Activated T-cell treated with anti-CD3 and anti-CD28 coated beads, Interleukin-2, amount 50 U/mL, for 24 hours (primary cell): ENCODE data around the gene RAB14.
A peak's percentile ranks its signal among the peaks of the same experiment; 100 is the strongest.

ENCODE experiments used
- DNase-seq: peaks from one replicate; pipeline ENCODE4 v3.0.0-alpha.2; 2020
- H3K27ac Mint-ChIP-seq: 2 replicates; pipeline ENCODE4 v1.8.0; 2020; ENCODE audit warnings: mild to moderate bottlenecking, mixed read lengths
- H3K27me3 Mint-ChIP-seq: 2 replicates; pipeline ENCODE4 v1.8.0; 2020; ENCODE audit warnings: mixed read lengths
- H3K36me3 Mint-ChIP-seq: 2 replicates; pipeline ENCODE4 v1.8.0; 2020; ENCODE audit warnings: low read depth, mixed read lengths
- H3K4me1 Mint-ChIP-seq: 2 replicates; pipeline ENCODE4 v1.8.0; 2020; ENCODE audit warnings: low read depth, mixed read lengths
- H3K4me3 Mint-ChIP-seq: 2 replicates; pipeline ENCODE4 v1.8.0; 2020; ENCODE audit warnings: mild to moderate bottlenecking, moderate library complexity, mixed read lengths
- H3K9me3 Mint-ChIP-seq: 2 replicates; pipeline ENCODE4 v1.8.0; 2020; ENCODE audit warnings: mixed read lengths

The RAB14 gene

DNA sequence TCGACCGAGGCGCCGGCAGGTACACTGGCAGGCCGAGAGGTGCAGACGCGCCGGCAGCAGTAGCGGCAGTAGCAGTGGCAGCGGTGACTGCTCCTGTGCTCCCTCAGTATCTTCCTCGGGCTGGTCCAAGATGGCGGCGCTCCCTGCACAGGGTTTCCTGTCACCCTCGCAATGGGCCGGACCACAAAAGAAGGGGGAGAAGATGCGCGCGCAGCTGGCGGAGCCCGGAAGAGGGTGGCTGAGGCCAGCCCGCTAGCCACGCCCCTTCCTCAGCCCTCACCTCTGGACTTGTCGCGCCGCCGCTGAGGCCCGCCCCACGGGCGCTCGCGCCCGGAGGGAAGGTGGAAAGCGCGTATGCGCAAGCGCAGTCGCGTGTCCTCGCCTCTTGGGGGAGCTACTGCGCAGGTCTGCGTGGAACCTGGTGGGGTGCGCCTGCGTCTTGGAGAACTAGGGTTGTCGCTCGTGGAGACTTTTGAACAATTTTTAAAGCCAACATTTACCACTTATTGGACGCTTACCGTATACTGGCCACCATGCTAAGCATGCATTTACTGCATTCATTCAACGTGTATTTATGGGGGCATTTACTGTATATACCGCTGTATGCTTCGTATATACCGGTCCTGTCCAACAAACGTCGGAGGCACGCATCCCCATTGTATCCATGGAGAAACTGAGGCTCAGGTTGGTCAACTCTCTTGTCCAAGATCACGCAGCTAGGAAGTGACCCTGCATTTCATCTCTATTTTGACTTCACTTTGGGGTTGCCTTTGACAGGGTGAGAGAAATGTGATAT lies at the start of gene RAB14:
Gene RAB14 (minus strand): TSS at position 132 of the 796 bp plus-strand sequence. CDS start 8,457 bp downstream, outside the sequence.
- Mint-ChIP-seq H3K27ac (peak within 1 kb of the TSS; percentile 97), H3K4me3 (peak within 1 kb of the TSS; percentile 95), H3K36me3 (peaks cover 41% of the 10 kb centered on the region), H3K27me3 (no peaks in the 10 kb centered on the region), H3K4me1 (peaks cover 48% of the 10 kb centered on the region), H3K9me3 (no peaks in the 10 kb centered on the region)
- peak; percentile 100 for DNase-seq

DNA sequence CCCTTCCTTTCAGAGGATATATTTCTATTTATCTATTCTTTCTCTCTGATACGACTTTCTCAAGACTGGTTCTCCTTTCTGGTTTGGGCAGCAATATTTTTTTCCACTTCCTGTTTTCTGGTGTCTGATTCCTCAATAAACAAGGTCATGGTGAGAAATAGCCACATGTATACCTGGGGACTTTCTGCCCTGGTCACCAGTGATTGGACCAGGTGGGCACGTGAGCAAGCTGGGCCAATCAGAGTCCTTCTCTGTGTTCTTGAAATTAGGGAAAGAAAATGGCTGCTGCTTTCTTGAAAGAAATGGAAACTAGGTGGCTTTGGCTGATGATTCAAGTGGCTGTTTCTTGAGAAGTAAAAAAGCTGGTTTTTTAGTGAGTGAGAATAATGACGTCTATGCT lies 47.9 kb upstream of the RAB14 start:
- no peak overlapping the region for H3K27ac Mint-ChIP-seq
- H3K27me3 Mint-ChIP-seq = no peaks in the 10 kb centered on the region
- no peak overlapping the region for H3K4me3 Mint-ChIP-seq
- no peaks in the 10 kb centered on the region for H3K36me3 Mint-ChIP-seq
- no peak for DNase-seq
- peaks cover 2% of the 10 kb centered on the region for H3K4me1 Mint-ChIP-seq
- no peaks in the 10 kb centered on the region for H3K9me3 Mint-ChIP-seq

DNA sequence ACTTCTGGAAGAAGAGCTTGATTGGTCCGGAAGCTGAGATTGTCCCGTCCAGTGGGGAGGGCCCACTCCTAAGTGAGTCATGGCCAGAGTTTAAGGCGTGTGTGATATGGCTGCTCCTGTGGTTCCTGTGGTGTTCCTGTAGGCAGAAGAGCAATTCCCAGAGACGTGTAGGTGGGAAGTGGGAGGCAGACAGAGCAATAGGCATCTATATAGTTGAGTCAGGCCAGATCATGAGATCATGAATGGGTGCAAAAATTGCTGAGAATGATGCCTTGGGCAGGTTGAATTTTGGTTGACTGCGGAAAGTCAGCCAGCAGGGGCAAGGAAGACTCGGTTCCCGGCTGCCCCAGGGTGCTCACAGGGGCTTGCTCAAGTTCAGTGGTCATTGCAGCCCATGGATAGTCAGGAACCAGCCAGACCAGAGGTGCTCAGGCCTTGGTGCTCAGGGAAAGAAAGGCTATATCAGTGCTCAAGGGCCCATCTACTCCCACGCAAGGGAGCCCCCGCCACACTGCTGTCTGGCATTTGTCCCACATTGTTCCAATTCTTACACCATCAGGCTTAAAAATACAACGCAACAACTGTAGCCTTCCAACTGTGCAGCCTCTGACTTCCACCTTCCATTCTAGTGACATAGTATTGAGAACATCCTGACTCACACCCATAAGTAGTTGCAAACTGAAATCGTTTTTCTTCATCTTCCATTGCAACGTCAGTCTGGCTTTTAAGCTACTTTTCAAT lies 45.3 kb upstream of the RAB14 start:
- Mint-ChIP-seq H3K4me1 (peaks cover 2% of the 10 kb centered on the region), H3K36me3 (peaks cover 3% of the 10 kb centered on the region)

DNA sequence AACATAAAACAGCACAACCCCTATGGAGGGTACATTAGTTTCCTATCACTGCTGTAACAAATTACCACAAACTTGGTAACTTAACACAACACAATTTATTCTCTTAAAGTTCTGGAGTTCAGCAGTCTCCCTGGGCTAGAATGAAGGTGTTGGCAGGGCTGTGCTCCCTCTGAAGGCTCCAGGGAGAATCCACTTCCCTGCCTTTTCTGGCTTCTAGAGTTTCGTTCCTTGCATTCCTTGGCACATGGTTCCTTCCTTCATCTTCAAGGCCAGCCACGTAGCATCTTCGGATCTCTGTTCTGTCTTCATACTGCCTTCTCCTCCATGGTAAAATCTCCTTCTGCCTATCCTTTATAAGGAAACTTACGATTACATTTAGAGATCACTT lies 41.3 kb upstream of the RAB14 start:
- Mint-ChIP-seq H3K9me3 (peaks cover 9% of the 10 kb centered on the region), H3K4me1 (no peaks in the 10 kb centered on the region), H3K4me3 (no peak overlapping the region), H3K27ac (no peak overlapping the region), H3K36me3 (peaks cover 3% of the 10 kb centered on the region), H3K27me3 (no peaks in the 10 kb centered on the region)
- DNase-seq = no peak

More for the DNA sequence above, 45.3 kb upstream of the RAB14 start:
- H3K27ac Mint-ChIP-seq = no peak overlapping the region
- H3K9me3 Mint-ChIP-seq = peaks cover 9% of the 10 kb centered on the region
- H3K27me3 Mint-ChIP-seq = no peaks in the 10 kb centered on the region
- no peak overlapping the region for H3K4me3 Mint-ChIP-seq
- DNase-seq = no peak

DNA sequence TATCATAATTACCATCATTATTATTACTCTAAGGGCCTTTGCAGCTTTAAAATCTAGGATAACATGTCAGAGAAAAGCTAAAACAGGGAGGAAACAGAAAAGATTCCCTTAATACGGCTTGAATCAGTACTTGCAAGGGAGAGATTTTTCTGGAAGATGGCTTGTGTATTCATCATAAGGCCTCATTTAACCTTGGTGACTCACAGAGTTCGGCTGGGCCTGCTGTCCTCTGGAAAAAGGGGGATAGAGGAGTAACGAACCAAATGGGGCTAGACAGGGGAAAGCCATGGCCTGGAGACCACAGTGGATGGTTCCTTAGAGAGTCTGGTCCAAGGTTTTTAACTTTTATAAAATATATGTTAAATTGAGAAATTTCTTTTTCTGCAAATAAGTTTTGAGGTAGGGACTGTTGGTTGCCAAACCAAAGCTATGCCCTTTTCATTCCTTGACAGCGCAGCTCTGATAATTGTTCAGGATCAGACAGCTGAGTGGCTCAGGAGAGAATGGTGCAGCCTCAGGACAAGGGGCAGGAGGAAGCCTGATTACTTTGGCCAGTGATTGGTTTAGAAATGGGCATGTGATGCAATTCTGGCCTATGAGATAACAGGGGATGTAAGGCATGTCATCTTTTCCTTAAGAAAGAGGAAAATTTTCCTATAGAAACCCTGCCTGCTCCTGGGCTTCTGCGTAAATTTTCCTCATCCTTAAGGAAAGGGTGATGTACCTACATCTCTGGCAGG lies 40.7 kb upstream of the RAB14 start:
- Mint-ChIP-seq H3K27me3 (no peaks in the 10 kb centered on the region), H3K4me3 (no peak overlapping the region), H3K36me3 (peaks cover 3% of the 10 kb centered on the region)

DNA sequence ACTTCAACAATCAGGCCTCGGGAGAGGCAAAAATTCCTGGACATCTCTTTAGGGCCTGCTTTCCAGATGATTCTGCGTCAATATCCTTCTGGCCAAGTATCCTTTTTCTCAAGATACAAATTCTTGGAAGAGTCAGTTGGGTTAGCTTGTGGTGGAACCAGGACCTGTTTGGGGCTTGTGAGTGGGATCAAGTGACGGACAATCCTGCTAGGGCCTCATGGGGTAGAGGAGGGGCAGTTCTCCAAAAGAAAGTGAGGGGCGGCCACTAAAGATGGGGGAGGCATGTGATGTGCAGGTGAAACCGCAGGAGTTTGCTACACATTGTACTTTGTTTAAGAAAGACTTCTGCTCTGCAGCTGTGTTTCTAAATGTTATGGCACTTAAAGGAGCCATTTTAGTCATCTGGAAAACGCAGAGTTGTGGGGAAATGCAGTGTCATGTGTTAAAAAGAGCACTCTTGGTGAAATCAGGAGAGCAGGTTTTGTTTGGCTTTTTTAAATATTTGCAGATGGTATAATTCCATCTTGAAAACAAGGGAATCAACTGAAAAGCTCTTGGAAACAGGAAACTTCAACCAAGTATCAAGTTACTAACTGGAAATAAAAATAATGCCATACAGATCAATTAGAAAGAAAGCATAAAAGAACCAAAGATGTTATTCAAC lies 38.9 kb upstream of the RAB14 start:
- Mint-ChIP-seq H3K4me3 (no peak overlapping the region), H3K27ac (no peak overlapping the region), H3K9me3 (peaks cover 9% of the 10 kb centered on the region), H3K4me1 (no peaks in the 10 kb centered on the region), H3K36me3 (peaks cover 3% of the 10 kb centered on the region), H3K27me3 (no peaks in the 10 kb centered on the region)
- no peak for DNase-seq

More for the DNA sequence above, 40.7 kb upstream of the RAB14 start:
- H3K4me1 Mint-ChIP-seq = no peaks in the 10 kb centered on the region
- H3K9me3 Mint-ChIP-seq = peaks cover 9% of the 10 kb centered on the region
- no peak for DNase-seq
- no peak overlapping the region for H3K27ac Mint-ChIP-seq

DNA sequence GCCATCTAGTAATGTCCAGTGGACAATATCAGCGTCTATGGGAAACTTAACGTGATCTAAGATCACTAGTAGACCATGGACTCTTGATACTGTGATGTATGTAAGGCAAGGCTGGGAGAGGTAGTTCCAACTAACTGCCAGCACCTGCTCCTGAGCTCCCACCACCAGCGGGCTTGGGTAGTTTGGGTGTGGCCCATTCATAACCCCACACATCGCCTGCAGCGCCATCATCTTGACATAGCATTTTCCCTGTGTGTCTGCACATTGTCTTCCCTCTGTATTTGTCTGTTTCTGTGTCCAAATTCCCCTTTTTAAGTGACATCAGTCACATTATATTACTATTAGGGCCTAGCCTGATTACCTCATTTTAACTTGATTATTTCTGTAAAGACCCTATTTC lies 38.2 kb upstream of the RAB14 start:
- H3K27ac Mint-ChIP-seq = no peak overlapping the region
- H3K4me3 Mint-ChIP-seq = no peak overlapping the region
- H3K4me1 Mint-ChIP-seq = no peaks in the 10 kb centered on the region
- no peak for DNase-seq
- peaks cover 3% of the 10 kb centered on the region for H3K36me3 Mint-ChIP-seq
- H3K27me3 Mint-ChIP-seq = no peaks in the 10 kb centered on the region
- H3K9me3 Mint-ChIP-seq = peaks cover 9% of the 10 kb centered on the region

DNA sequence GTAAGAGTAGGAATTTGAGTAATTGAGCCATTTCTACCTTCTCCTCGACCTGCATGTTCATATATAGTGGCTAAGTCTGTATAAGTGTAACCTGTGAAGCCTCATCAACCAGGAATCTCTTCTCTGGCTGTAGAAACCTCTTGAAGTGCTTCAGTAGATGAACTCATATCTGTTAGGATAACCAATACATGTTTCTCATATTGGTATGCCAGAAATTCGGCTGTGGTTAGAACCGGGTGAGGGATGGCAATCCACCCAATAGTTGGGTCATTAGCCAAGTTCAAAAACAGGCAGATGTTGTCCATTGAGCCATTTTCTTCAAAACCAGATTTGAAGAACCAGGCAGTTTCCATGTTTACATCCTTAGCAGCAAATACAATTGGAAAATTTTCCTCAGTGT lies 37.4 kb upstream of the RAB14 start:
- H3K36me3 Mint-ChIP-seq = peaks cover 2% of the 10 kb centered on the region
- H3K4me3 Mint-ChIP-seq = no peak overlapping the region
- peaks cover 4% of the 10 kb centered on the region for H3K9me3 Mint-ChIP-seq
- no peaks in the 10 kb centered on the region for H3K27me3 Mint-ChIP-seq
- DNase-seq = no peak
- H3K4me1 Mint-ChIP-seq = no peaks in the 10 kb centered on the region
- H3K27ac Mint-ChIP-seq = no peak overlapping the region

DNA sequence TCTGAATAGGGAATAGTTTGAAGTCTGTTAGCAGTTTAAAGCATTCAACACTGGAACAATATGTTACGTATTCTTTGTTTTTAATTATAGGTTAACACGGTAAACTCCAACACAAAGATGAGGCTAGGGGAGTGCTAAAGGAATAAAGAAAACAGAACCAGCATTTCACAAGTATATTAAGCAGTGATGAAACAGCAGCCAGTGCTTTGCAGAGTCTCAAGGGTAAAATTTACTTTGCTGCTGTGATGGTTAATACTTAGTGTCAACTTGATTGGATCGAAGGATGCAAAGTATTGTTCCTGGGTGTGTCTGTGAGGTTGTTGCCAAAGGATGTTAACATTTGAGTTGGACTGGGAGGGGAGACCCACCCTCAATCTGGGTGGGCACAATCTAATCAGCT lies 36.2 kb upstream of the RAB14 start:
- DNase-seq = no peak
- Mint-ChIP-seq H3K36me3 (no peaks in the 10 kb centered on the region), H3K4me1 (no peaks in the 10 kb centered on the region), H3K27ac (no peak overlapping the region), H3K27me3 (no peaks in the 10 kb centered on the region), H3K9me3 (no peaks in the 10 kb centered on the region), H3K4me3 (no peak overlapping the region)

DNA sequence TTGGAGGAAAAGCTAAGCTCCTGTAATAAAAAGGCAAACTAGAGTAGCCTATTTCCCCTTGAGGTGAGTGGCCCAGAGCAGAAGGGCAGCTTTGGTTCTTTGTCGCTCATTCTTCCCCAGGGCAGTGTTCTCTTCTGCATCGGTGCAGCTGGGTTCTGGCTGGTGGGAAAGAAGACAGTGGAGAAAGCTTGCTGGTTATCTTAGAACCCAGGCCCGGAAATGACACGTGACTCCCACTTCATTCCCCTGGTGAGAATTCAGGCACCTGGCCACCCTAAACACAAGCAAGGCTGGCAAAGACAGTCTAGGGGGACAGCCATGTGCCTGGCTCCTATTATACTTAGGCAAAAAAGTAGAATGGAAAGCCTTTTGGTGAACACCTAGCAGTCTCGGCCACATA lies 33.8 kb upstream of the RAB14 start:
- Mint-ChIP-seq H3K36me3 (peaks cover 6% of the 10 kb centered on the region), H3K9me3 (no peaks in the 10 kb centered on the region), H3K4me3 (no peak overlapping the region), H3K27ac (no peak overlapping the region), H3K4me1 (no peaks in the 10 kb centered on the region), H3K27me3 (no peaks in the 10 kb centered on the region)
- DNase-seq = no peak

DNA sequence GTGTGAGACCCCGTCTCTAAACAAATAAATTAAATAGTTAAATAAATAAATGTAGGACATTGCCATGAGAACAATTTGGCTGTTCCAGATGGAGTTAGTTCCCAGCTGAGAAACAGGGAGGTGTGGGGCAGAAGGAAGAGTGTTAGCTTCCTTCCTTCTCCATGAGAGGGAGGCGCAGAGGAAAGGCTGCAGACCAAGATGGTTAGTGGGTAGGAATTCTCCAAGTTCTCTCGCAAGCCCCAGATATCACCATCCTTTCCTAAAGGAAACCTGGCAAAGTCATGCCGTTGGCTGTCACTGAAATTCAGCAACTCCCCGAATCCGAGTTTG lies 33.1 kb upstream of the RAB14 start:
- Mint-ChIP-seq H3K36me3 (peaks cover 6% of the 10 kb centered on the region), H3K9me3 (no peaks in the 10 kb centered on the region), H3K4me3 (no peak overlapping the region), H3K4me1 (no peaks in the 10 kb centered on the region), H3K27ac (no peak overlapping the region), H3K27me3 (no peaks in the 10 kb centered on the region)
- DNase-seq = no peak

DNA sequence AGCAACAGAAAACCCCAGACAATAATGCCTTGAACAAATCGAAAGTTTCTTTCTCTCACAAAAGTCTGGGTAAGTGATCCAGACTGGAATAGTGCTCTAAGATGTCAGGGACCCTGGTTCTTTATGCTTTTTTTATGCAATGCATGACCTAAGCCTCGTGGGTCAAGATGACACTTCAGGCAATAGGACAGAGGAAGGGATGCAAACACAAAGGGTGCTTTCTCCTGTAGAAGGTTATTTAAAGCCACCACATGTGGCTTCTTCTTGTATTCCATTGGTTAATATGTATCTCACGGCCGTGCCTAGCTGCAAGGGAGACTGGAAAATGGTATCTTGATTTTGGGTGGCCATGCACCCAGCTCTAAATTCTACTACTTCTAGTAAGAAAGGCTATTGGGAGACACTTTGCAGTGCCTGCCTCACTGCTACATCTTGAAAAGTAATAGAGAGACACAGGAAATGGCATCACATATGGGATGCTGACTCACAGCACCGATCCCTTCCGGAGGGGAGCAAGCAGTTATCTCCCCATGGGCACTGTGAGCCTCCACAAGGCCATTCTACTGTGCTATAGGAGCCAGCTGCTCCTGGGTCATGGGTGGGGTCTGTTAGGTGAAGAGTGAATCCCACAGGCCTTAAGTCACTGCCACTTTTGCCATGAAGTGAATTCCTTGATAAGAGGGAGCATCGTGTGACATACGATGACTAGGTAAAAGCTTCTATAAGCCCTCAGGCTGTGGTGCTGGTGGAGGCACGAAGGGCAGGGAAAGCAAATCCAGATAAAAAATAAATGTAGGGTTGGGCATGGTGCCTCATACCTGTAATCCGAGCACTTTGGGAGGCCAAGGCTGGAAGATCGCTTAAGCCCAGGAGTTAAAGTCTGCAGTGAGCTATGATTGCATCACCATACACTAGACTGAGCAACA lies 32.5 kb upstream of the RAB14 start:
- no peak for DNase-seq
- H3K4me1 Mint-ChIP-seq = no peaks in the 10 kb centered on the region
- H3K27me3 Mint-ChIP-seq = no peaks in the 10 kb centered on the region
- no peak overlapping the region for H3K4me3 Mint-ChIP-seq
- H3K27ac Mint-ChIP-seq = no peak overlapping the region
- H3K9me3 Mint-ChIP-seq = no peaks in the 10 kb centered on the region
- peaks cover 6% of the 10 kb centered on the region for H3K36me3 Mint-ChIP-seq

DNA sequence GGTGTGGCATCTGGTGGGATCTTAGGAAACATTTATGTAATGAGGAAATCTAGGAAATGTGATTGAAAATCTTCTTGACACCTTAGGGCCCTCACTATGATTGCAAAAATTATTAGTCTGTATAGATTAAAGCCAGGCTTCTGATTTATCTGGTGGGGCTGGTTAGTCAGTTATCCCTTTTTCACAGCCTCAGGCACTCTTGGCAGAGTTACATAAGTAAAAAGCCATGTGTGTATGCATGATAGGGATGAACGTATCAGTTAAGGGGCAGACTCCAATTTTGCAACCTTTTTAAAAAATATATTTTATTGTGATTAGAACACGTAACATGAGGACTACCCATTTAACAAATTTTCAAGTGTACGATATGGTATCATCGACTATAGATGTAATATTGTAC lies 30.6 kb upstream of the RAB14 start:
- Mint-ChIP-seq H3K27me3 (no peaks in the 10 kb centered on the region), H3K4me1 (no peaks in the 10 kb centered on the region), H3K36me3 (peaks cover 6% of the 10 kb centered on the region), H3K27ac (no peak overlapping the region), H3K4me3 (no peak overlapping the region), H3K9me3 (no peaks in the 10 kb centered on the region)
- DNase-seq = no peak

DNA sequence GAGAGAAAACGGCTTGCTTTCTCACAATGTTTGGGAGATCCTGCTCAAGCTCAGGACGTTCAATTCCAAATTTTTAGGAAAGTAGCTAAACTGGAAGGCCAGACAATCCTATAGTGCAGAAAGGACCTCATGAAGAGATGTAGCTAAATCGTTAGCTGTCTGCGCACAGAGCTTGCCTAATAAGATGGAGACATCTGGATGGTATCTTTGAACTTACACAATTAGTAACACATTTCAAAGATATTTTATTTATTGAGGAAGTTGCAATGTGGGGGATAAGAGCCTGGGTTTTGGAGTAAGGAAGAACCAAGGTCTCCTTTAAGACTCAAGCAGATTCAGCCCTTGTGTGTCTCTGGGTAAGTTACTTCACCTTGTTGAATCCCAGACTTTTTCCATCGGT lies 28.6 kb upstream of the RAB14 start:
- Mint-ChIP-seq H3K4me3 (no peak overlapping the region), H3K27me3 (no peaks in the 10 kb centered on the region), H3K36me3 (peaks cover 6% of the 10 kb centered on the region), H3K27ac (no peak overlapping the region), H3K9me3 (no peaks in the 10 kb centered on the region), H3K4me1 (no peaks in the 10 kb centered on the region)
- no peak for DNase-seq
